Neural progenitor cell (in vitro differentiated cells): ENCODE results near the gene LAMA2. TPM values are rescaled to one million over a fixed set of nuclear protein-coding genes. Genes with fewer than 3 reads are reported as not detected.

Source experiments
- DNase-seq: peaks from one replicate; pipeline ENCODE4 v3.0.0-alpha.2; 2016; ENCODE audit warnings: low spot score
- H2AFZ ChIP-seq: fragments of 200-600 bp; sonication (generic); replicated peaks from 2 replicates; pipeline ENCODE4 v1.6.1; 2016; ENCODE audit warnings: antibody characterized with exemption
- H3F3A ChIP-seq: fragments of 200-600 bp; sonication (generic); 2 replicates; pipeline ENCODE4 v1.6.1; 2016; ENCODE audit warnings: antibody characterized with exemption, low read depth
- H3K27ac ChIP-seq: fragments of 200-600 bp; sonication (generic); 2 replicates; pipeline ENCODE4 v1.5.1; 2016; ENCODE audit warnings: mild to moderate bottlenecking
- H3K27me3 ChIP-seq: fragments of 200-600 bp; sonication (generic); 2 replicates; pipeline ENCODE4 v1.6.1; 2016; ENCODE audit warnings: mild to moderate bottlenecking, moderate library complexity
- H3K36me3 ChIP-seq: fragments of 200-600 bp; sonication (generic); 2 replicates; pipeline ENCODE4 v1.5.1; 2016
- H3K4me1 ChIP-seq: fragments of 200-600 bp; sonication (generic); 2 replicates; pipeline ENCODE4 v1.6.1; 2016; ENCODE audit warnings: mixed run types
- H3K4me2 ChIP-seq: fragments of 200-600 bp; sonication (generic); 2 replicates; pipeline ENCODE4 v1.6.1; 2016
- H3K4me3 ChIP-seq: fragments of 200-600 bp; sonication (generic); 2 replicates; pipeline ENCODE4 v1.5.1; 2016
- H3K79me2 ChIP-seq: fragments of 200-600 bp; sonication (generic); 2 replicates; pipeline ENCODE4 v1.6.1; 2016; ENCODE audit warnings: low read depth
- H3K9ac ChIP-seq: fragments of 200-600 bp; sonication (generic); 2 replicates; pipeline ENCODE4 v1.6.1; 2016
- H3K9me3 ChIP-seq: fragments of 200-600 bp; sonication (generic); 2 replicates; pipeline ENCODE4 v1.5.1; 2016; ENCODE audit warnings: low read depth
- H4K20me1 ChIP-seq: fragments of 200-600 bp; sonication (generic); 2 replicates; pipeline ENCODE4 v1.6.1; 2016; ENCODE audit warnings: low read depth
- H3K27ac Mint-ChIP-seq: 3 replicates; pipeline ENCODE4 v1.8.0; 2021; ENCODE audit warnings: mixed read lengths
- H3K27me3 Mint-ChIP-seq: 2 replicates; pipeline ENCODE4 v1.8.0; 2022; ENCODE audit warnings: low read depth, mild to moderate bottlenecking, inconsistent platforms, moderate library complexity, mixed read lengths; ENCODE audit not compliant: insufficient read depth
- H3K36me3 Mint-ChIP-seq: 3 replicates; pipeline ENCODE4 v1.8.0; 2021; ENCODE audit warnings: mixed read lengths
- H3K4me1 Mint-ChIP-seq: 3 replicates; pipeline ENCODE4 v1.8.0; 2021; ENCODE audit warnings: mixed read lengths
- H3K4me3 Mint-ChIP-seq: 3 replicates; pipeline ENCODE4 v1.8.0; 2021; ENCODE audit warnings: mild to moderate bottlenecking, moderate library complexity, mixed read lengths
- H3K9me3 Mint-ChIP-seq: 3 replicates; pipeline ENCODE4 v1.8.0; 2020; ENCODE audit warnings: mixed read lengths
- CTCF ChIP-seq: fragments of 200-600 bp; sonication (generic); IDR thresholded peaks from 2 replicates; pipeline ENCODE4 v1.5.1; 2017; ENCODE audit warnings: antibody characterized with exemption, mild to moderate bottlenecking
- EZH2 ChIP-seq: fragments of 200-600 bp; sonication (generic); IDR thresholded peaks from 2 replicates; pipeline ENCODE4 v1.6.1; 2017; ENCODE audit warnings: antibody characterized with exemption, mild to moderate bottlenecking, moderate library complexity
- EZH2phosphoT487 ChIP-seq: fragments of 200-600 bp; sonication (generic); IDR thresholded peaks from 2 replicates; pipeline ENCODE4 v1.6.1; 2017; ENCODE audit warnings: antibody characterized with exemption
- total RNA-seq: library from RNA; depleted of rRNA; stranded (reverse); fragments of >200 nt; gene quantifications from 2 replicates; pipeline ENCODE4 v1.2.3, GENCODE V29; 2015; ENCODE audit warnings: low replicate concordance

LAMA2 gene
- total RNA-seq, 1 donor from 2014 or later = 1.5 TPM

DNA sequence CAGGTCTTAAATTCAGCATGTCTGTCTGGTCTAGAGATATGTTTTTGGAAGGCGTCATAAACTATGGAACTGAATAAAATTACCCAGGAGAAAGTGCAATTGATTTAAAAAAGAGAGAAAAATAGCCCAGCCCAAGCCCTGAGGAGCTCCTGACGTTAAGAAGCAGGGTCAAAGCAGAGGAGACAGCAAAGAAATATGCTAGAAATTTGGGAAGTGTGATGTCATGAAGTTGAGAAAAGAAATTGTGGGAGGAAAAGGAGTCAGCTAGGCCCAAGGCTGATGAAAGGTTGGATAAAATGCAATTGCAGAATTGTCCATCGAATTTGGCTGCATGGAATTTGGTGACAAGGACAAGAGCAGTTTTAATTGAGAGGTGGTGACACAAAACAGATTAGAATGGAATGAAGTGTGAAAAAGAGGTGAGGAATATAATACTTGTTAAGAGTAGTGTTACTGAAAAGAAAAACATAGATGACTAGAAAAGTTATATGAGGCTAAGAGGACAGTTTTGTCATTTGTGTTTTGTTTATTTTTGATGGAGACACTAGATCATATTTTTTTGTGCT lies 381.6 kb downstream of the LAMA2 start:
- Mint-ChIP-seq H3K4me3 (no peak overlapping the region), H3K27me3 (no peaks in the 10 kb centered on the region), H3K27ac (no peak overlapping the region), H3K9me3 (no peaks in the 10 kb centered on the region), H3K4me1 (no peaks in the 10 kb centered on the region), H3K36me3 (no peaks in the 10 kb centered on the region)
- TF ChIP-seq EZH2 (no peak), EZH2phosphoT487 (no peak), CTCF (no peak)
- Histone ChIP-seq H3K36me3 (no peaks in the 10 kb centered on the region), H2AFZ (no peak overlapping the region), H3K9ac (no peak overlapping the region), H3K4me1 (no peaks in the 10 kb centered on the region), H3K9me3 (no peaks in the 10 kb centered on the region), H3K4me3 (no peak overlapping the region), H3K79me2 (no peaks in the 10 kb centered on the region), H3K4me2 (no peak overlapping the region), H3K27ac (no peak overlapping the region), H4K20me1 (no peaks in the 10 kb centered on the region), H3K27me3 (no peaks in the 10 kb centered on the region), H3F3A (no peaks in the 10 kb centered on the region)
- no peak for DNase-seq

DNA sequence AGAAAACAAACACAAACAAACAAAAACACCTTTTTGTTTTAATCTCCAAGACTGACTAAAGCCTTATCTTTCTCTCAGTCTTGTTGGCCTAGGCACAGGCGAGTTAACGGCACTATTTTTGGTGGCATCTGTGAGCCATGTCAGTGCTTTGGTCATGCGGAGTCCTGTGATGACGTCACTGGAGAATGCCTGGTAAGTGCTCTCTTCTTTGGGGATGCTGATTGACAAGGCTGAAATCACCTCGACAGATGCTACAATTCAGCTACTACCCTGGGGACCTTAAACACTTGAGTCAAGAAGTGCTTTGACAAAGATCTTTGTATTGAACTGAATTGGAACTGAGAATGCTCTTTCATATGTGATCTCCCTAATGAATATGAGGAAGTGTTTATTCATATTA lies 384.1 kb downstream of the LAMA2 start:
- H3K79me2 ChIP-seq = no peaks in the 10 kb centered on the region
- H3K4me1 ChIP-seq = no peaks in the 10 kb centered on the region
- TF ChIP-seq EZH2phosphoT487 (no peak), EZH2 (no peak), CTCF (no peak)
- H3K27ac Mint-ChIP-seq = no peak overlapping the region
- no peak overlapping the region for H3K27ac ChIP-seq
- no peaks in the 10 kb centered on the region for H3K9me3 Mint-ChIP-seq
- no peaks in the 10 kb centered on the region for H3K27me3 Mint-ChIP-seq
- no peaks in the 10 kb centered on the region for H3K27me3 ChIP-seq
- H3K4me2 ChIP-seq = no peak overlapping the region
- H3K36me3 ChIP-seq = no peaks in the 10 kb centered on the region
- no peaks in the 10 kb centered on the region for H4K20me1 ChIP-seq
- no peak overlapping the region for H2AFZ ChIP-seq
- no peak overlapping the region for H3K4me3 ChIP-seq
- H3F3A ChIP-seq = no peaks in the 10 kb centered on the region
- DNase-seq = peak; percentile 28
- H3K9me3 ChIP-seq = no peaks in the 10 kb centered on the region
- peaks cover 3% of the 10 kb centered on the region for H3K4me1 Mint-ChIP-seq
- no peaks in the 10 kb centered on the region for H3K36me3 Mint-ChIP-seq
- no peak overlapping the region for H3K4me3 Mint-ChIP-seq
- no peak overlapping the region for H3K9ac ChIP-seq

DNA sequence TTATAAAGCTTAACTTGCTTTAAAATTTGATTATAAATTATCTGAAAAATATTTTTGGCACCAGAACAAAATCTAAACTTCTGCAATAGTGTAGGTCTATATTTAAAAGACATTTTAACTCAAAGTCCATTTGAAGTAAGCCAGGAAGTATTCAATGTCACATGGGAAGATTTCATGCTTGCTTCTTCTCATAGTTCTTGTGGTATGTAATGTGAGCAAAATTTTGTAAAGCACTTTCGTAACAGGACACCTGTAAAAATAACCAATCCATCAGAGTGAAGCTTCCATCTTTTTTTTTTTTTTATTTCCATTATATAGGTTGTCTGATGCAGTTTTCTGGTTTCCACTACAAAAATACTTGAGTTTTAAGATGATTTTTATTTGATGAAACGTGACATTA lies 386.1 kb downstream of the LAMA2 start:
- H3K9ac ChIP-seq = no peak overlapping the region
- Mint-ChIP-seq H3K36me3 (no peaks in the 10 kb centered on the region), H3K9me3 (no peaks in the 10 kb centered on the region), H3K4me3 (no peak overlapping the region), H3K4me1 (peaks cover 3% of the 10 kb centered on the region), H3K27me3 (no peaks in the 10 kb centered on the region), H3K27ac (no peak overlapping the region)
- no peak overlapping the region for H2AFZ ChIP-seq
- no peaks in the 10 kb centered on the region for H3K36me3 ChIP-seq
- DNase-seq = no peak
- H3F3A ChIP-seq = no peaks in the 10 kb centered on the region
- no peak overlapping the region for H3K27ac ChIP-seq
- no peaks in the 10 kb centered on the region for H3K27me3 ChIP-seq
- no peaks in the 10 kb centered on the region for H3K4me1 ChIP-seq
- no peak for TF ChIP-seq EZH2
- TF ChIP-seq EZH2phosphoT487 = no peak
- TF ChIP-seq CTCF = no peak
- no peaks in the 10 kb centered on the region for H3K9me3 ChIP-seq
- H3K79me2 ChIP-seq = no peaks in the 10 kb centered on the region
- no peak overlapping the region for H3K4me2 ChIP-seq
- H3K4me3 ChIP-seq = no peak overlapping the region
- no peaks in the 10 kb centered on the region for H4K20me1 ChIP-seq
